DOHH2 (cell line): ENCODE results near the gene TAF10.

Source experiments
- H3F3A ChIP-seq: fragments of 200-600 bp; sonication (generic), shearing (Covaris generic); 2 replicates; pipeline ENCODE4 v1.6.0; 2016; ENCODE audit warnings: antibody characterized with exemption, mild to moderate bottlenecking; ENCODE audit not compliant: control insufficient read depth, insufficient read depth
- H3K27ac ChIP-seq: fragments of 200-600 bp; sonication (generic); 2 replicates; pipeline ENCODE4 v1.5.1; 2014; ENCODE audit warnings: low read depth, mild to moderate bottlenecking, low read length, moderate library complexity
- H3K27me3 ChIP-seq: fragments of 200-600 bp; sonication (generic); 2 replicates; pipeline ENCODE4 v1.6.1; 2014; ENCODE audit warnings: mild to moderate bottlenecking, low read length, mixed read lengths; ENCODE audit not compliant: control insufficient read depth
- H3K36me3 ChIP-seq: fragments of 200-600 bp; sonication (generic); 2 replicates; pipeline ENCODE4 v1.6.1; 2014; ENCODE audit warnings: mild to moderate bottlenecking, low read length, moderate library complexity, mixed read lengths; ENCODE audit not compliant: control insufficient read depth
- H3K4me1 ChIP-seq: fragments of 200-600 bp; sonication (generic); 2 replicates; pipeline ENCODE4 v1.6.1; 2014; ENCODE audit warnings: mild to moderate bottlenecking, low read length, mixed read lengths; ENCODE audit not compliant: control insufficient read depth
- H3K4me2 ChIP-seq: fragments of 200-600 bp; sonication (generic); 2 replicates; pipeline ENCODE4 v1.6.0; 2014; ENCODE audit warnings: mild to moderate bottlenecking, low read length, moderate library complexity
- H3K4me3 ChIP-seq: fragments of 200-600 bp; sonication (generic); 2 replicates; pipeline ENCODE4 v1.5.1; 2014; ENCODE audit warnings: mild to moderate bottlenecking, low read length, mixed read lengths
- H3K79me2 ChIP-seq: fragments of 200-600 bp; sonication (generic); 2 replicates; pipeline ENCODE4 v1.6.1; 2014; ENCODE audit warnings: mild to moderate bottlenecking, low read length, mixed read lengths; ENCODE audit not compliant: control insufficient read depth
- H3K9me2 ChIP-seq: fragments of 200-600 bp; sonication (generic); replicated peaks from 2 replicates; pipeline ENCODE4 v1.6.1; 2014; ENCODE audit warnings: mild to moderate bottlenecking, low read length, mixed read lengths; ENCODE audit not compliant: control insufficient read depth
- H3K9me3 ChIP-seq: fragments of 200-600 bp; sonication (generic); 2 replicates; pipeline ENCODE4 v1.6.1; 2014; ENCODE audit warnings: antibody characterized with exemption, low read length, mixed read lengths; ENCODE audit not compliant: control insufficient read depth, insufficient read depth
- H4K20me1 ChIP-seq: fragments of 200-600 bp; sonication (generic); 2 replicates; pipeline ENCODE4 v1.6.0; 2014; ENCODE audit warnings: low read depth, mild to moderate bottlenecking, antibody characterized with exemption, low read length, moderate library complexity; ENCODE audit not compliant: control insufficient read depth, insufficient read depth
- CTCF ChIP-seq: fragments of 200-600 bp; sonication (generic); IDR thresholded peaks from one replicate; pipeline ENCODE4 v1.5.1; 2014; ENCODE audit warnings: antibody characterized with exemption, mild to moderate bottlenecking, low read depth, low read length; ENCODE audit not compliant: poor library complexity, severe bottlenecking
- EZH2phosphoT487 ChIP-seq: fragments of 200-600 bp; sonication (generic); IDR thresholded peaks from 2 replicates; pipeline ENCODE4 v1.6.1; 2017; ENCODE audit warnings: borderline replicate concordance, mild to moderate bottlenecking, antibody characterized with exemption, low read length, moderate library complexity, mixed read lengths

TAF10 gene

GRCh38 chr11:6612213-6613041, at the start of gene TAF10:
TAF10 (minus strand) TSS chr11:6612216; CDS start chr11:6612189, 27 bp downstream.
- Histone ChIP-seq H3K79me2 (peaks cover 19% of the 10 kb centered on the region), H3K36me3 (peaks cover 44% of the 10 kb centered on the region), H4K20me1 (no peaks in the 10 kb centered on the region), H3K4me1 (peaks cover 28% of the 10 kb centered on the region), H3K27me3 (no peaks in the 10 kb centered on the region), H3F3A (peaks cover 6% of the 10 kb centered on the region; the same call in 1 of the 2 replicates), H3K4me3 (peak within 1 kb of the TSS; percentile 92), H3K4me2 (peak within 1 kb of the TSS; percentile 97), H3K9me2 (no peaks in the 10 kb centered on the region), H3K9me3 (no peaks in the 10 kb centered on the region), H3K27ac (peak within 1 kb of the TSS; percentile 91)
- peak; percentile 86 for TF ChIP-seq CTCF
- no peak for TF ChIP-seq EZH2phosphoT487

- H3K79me2 ChIP-seq, result no peaks in the 10 kb centered on the region
- H4K20me1 ChIP-seq, result no peaks in the 10 kb centered on the region
- no peaks in the 10 kb centered on the region for H3F3A ChIP-seq
- no peak for TF ChIP-seq CTCF
- no peak for TF ChIP-seq EZH2phosphoT487
- no peaks in the 10 kb centered on the region for H3K36me3 ChIP-seq
- H3K4me1 ChIP-seq, result no peaks in the 10 kb centered on the region
- H3K27me3 ChIP-seq, result peaks cover 27% of the 10 kb centered on the region
- H3K4me3 ChIP-seq, result no peak overlapping the region
- no peak overlapping the region for H3K27ac ChIP-seq
- H3K9me2 ChIP-seq, result no peaks in the 10 kb centered on the region
- H3K9me3 ChIP-seq, result no peaks in the 10 kb centered on the region
- H3K4me2 ChIP-seq, result no peak overlapping the region
Observed at GRCh38 chr11:6660712-6661111, 48.7 kb upstream of the TAF10 start.

GRCh38 chr11:6658647-6659046, 46.6 kb upstream of the TAF10 start:
- Histone ChIP-seq H3K9me2 (no peaks in the 10 kb centered on the region), H3K9me3 (no peaks in the 10 kb centered on the region), H3K27me3 (peaks cover 24% of the 10 kb centered on the region), H3K36me3 (no peaks in the 10 kb centered on the region), H3K79me2 (no peaks in the 10 kb centered on the region), H3K27ac (no peak overlapping the region), H3F3A (no peaks in the 10 kb centered on the region), H3K4me2 (no peak overlapping the region), H4K20me1 (no peaks in the 10 kb centered on the region), H3K4me1 (no peaks in the 10 kb centered on the region), H3K4me3 (no peak overlapping the region)
- TF ChIP-seq CTCF (no peak), EZH2phosphoT487 (no peak)
